ENCODE results near the gene NUTM2G.
"Not testable (repeated sequence)": the region's sequence is repeated elsewhere in the genome, so short reads cannot be mapped to it uniquely, and the experiment has no call there.

Gene NUTM2G

DNA sequence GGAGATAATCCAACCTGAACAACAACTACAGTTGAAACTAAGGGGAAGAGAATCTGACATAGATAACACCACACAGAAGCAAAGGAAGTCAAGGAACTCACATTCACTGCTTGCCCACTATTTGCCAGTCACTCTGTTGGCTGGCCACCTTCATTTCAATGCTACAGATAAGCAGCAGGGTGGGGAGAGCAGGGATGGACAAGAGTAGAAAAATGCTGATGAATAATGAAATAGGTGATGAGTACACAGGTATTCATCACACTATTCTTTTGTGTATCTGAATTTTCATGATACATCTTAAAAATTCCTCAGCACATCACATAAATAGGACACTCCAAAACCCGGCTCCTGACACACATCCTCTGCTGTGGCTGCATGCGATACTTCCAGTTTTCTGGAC is 21.9 kb downstream of the NUTM2G start:
- DNase-seq, result not testable (repeated sequence)

DNA sequence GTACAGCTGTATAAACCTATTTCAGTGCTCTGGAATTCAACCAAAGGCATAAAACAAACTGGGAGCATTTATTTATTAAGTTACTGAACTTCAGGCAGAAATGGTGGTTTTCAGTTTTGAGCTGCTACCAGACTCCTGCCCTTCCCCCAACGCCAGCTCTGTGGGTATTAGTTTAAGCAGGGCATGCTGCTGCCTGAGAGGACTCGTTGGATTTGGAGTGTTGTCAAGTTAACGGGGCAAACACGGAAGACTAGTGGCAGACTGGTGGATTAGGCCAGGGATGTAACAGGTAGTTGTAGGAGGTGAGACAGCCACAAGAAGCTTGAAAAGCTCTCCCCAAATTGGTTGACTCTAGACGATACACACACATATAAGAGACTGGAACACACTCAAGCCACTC is 38.9 kb downstream of the NUTM2G start:
- DNase-seq, result not testable (repeated sequence)

DNA sequence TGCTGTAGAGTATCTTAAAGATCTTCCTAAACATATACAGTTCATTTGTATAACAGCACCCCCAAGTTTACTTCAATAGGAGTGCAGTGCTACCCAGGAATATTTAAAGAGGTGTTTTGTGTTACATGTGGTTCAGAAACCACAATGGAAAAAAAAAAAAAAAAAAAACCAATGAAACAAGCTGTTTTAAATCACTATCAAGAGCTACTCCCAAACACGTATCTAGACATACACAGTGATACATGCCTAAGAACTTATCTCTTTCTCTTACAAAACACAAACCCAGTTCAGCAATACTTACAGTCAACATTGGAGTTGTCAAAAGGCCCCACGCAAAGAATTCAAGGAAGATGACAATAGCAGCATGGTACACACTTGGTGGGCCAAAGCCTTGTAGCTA is 43.9 kb downstream of the NUTM2G start:
- not testable (repeated sequence) for DNase-seq

DNA sequence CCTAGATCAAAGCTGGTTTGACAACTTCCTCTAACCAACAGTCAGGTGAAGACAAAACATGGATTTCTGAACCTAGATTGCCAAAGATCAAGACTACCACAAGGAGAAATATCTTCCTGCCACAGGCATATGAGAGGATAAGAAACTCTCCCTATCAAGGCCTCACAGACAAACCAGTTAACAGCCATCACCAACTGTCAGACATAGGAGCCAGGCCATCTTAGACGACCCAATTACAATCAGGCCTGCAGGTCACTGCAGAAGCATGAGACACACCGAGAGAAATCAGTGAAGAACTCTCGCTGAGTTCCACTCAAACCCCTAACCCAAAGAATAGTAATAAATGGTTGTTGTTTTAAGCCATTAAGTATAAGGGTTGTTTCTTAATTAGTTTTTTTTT is 45.4 kb downstream of the NUTM2G start:
- DNase-seq, result not testable (repeated sequence)

DNA sequence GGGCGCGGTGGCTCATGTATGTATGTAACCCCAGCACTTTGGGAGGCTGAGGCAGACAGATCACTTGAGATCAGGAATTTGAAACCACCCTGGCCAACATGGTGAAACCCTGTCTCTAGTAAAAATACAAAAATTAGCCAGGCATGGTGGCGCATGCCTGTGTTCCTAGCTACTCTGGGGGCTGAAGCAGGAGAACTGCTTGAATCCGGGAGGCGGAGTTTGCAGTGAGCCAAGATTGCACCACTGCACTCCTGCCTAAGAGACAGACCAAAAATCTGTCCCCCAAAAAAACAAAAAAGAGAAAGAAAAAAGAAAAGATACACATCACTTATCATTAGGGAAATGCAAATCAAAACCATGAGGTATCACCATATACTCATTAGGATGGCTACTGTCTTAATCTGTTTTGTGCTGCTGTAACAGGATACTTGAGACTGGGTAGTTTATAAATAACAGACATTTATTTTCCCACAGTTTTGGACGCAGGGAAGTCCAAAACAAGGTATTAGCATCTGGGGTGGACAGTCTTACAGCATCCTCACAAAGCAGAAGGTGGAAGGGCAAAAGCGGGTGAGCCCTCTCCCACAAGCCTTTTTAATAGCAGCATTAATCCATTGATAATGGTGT is 55.0 kb downstream of the NUTM2G start:
- DNase-seq, result not testable (repeated sequence)

DNA sequence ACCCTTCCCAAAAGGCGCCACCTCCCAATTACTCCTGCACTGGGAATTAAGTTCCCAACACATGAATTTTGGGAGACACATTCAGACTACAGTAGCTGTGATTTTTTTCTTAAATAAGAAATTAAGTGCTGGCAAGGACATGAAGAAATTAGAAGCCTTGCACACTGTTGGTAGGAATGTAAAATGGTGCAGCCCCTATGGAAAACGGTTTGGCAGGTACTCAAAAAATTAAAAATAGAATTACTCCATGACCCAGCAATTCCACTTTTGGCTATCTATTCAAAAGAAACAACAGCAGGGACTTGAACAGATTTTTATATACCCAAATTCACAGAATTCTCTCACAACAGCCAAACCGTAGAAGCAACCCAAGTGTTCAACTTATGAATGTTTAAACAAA is 55.5 kb downstream of the NUTM2G start:
- not testable (repeated sequence) for DNase-seq

DNA sequence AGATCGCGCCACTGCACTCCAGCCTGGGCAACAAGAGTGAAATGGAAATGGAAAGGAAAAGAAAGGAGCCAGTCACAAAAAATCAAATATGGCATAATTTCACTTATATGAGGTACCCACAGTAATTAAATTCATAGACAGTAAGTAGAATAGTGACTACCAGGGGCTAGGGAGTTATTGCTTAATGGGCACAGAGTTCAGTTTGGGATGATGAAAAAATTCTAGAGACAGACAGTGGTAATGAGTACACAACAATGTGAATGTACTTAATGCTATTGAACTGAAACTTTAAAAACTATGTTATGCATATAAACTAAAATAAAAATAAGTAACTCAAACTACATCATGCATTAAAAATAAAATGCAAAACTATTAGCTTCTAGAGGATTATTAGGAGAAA is 56.2 kb downstream of the NUTM2G start:
- DNase-seq, result not testable (repeated sequence)
